Choroid plexus epithelial cell (primary cell): ENCODE results near the gene WDR12.
"Not testable (repeated sequence)": the region's sequence is repeated elsewhere in the genome, so short reads cannot be mapped to it uniquely, and the experiment has no call there.

Experiments used
- DNase-seq: peaks from one replicate; pipeline ENCODE4 v3.0.0-alpha.2; 2010; ENCODE audit warnings: low read depth
- H3K4me3 ChIP-seq: 2 replicates; pipeline ENCODE4 v1.5.1; 2011; ENCODE audit warnings: low read depth, mild to moderate bottlenecking, control low read depth, low read length, moderate library complexity
- CTCF ChIP-seq: conservative IDR thresholded peaks from 2 replicates; pipeline ENCODE4 v1.5.1; 2011; ENCODE audit warnings: low read depth, mild to moderate bottlenecking, control low read depth, inconsistent platforms, low read length, moderate library complexity

The WDR12 gene

GRCh38 chr2:202918860-202919259, 7.4 kb upstream of the WDR12 start:
- DNase-seq, result no peak
- TF ChIP-seq CTCF, result no peak

GRCh38 chr2:202912342-202913201, 1.1 kb upstream of the WDR12 start:
- peak overlapping the region; percentile 73 for H3K4me3 ChIP-seq
- not testable (repeated sequence) for DNase-seq

More at GRCh38 chr2:202918860-202919259, 7.4 kb upstream of the WDR12 start:
- H3K4me3 ChIP-seq, result no peak overlapping the region

GRCh38 chr2:202911203-202911511, 316 bp downstream of the WDR12 start:
- TF ChIP-seq CTCF, result no peak
- no peak for DNase-seq
- H3K4me3 ChIP-seq, result peak overlapping the region; percentile 73

- H3K4me3 ChIP-seq, result peak overlapping the region; percentile 73
- no peak for DNase-seq
- no peak for TF ChIP-seq CTCF
Observed at GRCh38 chr2:202910698-202911097, 775 bp downstream of the WDR12 start.

- DNase-seq, result not testable (repeated sequence)
- H3K4me3 ChIP-seq, result peak overlapping the region; percentile 73
Observed at GRCh38 chr2:202910250-202910649, 1.2 kb downstream of the WDR12 start.

- H3K4me3 ChIP-seq, result no peak overlapping the region
Observed at GRCh38 chr2:202909394-202910192, 1.9 kb downstream of the WDR12 start.

GRCh38 chr2:202908186-202908585, 3.3 kb downstream of the WDR12 start:
- no peak for DNase-seq
- TF ChIP-seq CTCF, result no peak
- H3K4me3 ChIP-seq, result no peak overlapping the region

More at GRCh38 chr2:202909394-202910192, 1.9 kb downstream of the WDR12 start:
- TF ChIP-seq CTCF, result no peak
- peak; percentile 46 for DNase-seq

- not testable (repeated sequence) for DNase-seq
Observed at GRCh38 chr2:202905507-202905906, 6.0 kb downstream of the WDR12 start.

More at GRCh38 chr2:202905507-202905906, 6.0 kb downstream of the WDR12 start:
- H3K4me3 ChIP-seq, result not testable (repeated sequence)
